Pulmonary artery endothelial cell (primary cell): ENCODE measurements around the gene FCN1. TPM values are rescaled to one million over a fixed set of nuclear protein-coding genes. Genes with fewer than 3 reads are reported as not detected.

Source experiments
- DNase-seq: peaks from one replicate; pipeline ENCODE4 v3.0.0-alpha.2; 2011; ENCODE audit warnings: low read depth, low spot score
- total RNA-seq: library from RNA; depleted of rRNA; stranded (reverse); fragments of >200 nt; gene quantifications from 2 replicates; pipeline ENCODE4 v1.2.3, GENCODE V29; 2014

FCN1 gene
- total RNA-seq, 1 donor from 2014 or later: not detected

- no peak for DNase-seq
These were observed 20.0 kb upstream of the FCN1 start for GRCh38 chr9:134937566-134938345.

DNA sequence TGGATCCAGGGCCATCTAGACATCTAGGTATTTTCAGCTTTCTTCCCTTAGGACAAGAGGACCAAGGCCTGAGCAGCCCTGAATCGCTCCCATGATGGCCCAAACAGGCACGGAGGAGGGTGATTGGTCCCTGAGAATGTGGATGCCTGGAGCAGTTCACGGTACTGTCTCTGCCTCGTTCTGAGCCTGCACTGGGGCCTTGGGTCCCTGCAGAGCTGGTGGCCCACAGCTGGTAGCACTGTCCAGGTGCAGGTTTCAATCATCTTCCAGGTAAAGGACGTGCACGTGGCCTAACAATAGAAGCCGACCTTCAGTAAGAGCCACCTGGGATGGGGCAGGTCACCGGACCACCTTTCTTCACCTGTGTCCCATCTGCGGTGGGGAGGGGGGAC is 19.4 kb upstream of the FCN1 start:
- DNase-seq: no peak

- DNase-seq: no peak
These were observed 18.8 kb upstream of the FCN1 start for GRCh38 chr9:134936346-134937163.

DNA sequence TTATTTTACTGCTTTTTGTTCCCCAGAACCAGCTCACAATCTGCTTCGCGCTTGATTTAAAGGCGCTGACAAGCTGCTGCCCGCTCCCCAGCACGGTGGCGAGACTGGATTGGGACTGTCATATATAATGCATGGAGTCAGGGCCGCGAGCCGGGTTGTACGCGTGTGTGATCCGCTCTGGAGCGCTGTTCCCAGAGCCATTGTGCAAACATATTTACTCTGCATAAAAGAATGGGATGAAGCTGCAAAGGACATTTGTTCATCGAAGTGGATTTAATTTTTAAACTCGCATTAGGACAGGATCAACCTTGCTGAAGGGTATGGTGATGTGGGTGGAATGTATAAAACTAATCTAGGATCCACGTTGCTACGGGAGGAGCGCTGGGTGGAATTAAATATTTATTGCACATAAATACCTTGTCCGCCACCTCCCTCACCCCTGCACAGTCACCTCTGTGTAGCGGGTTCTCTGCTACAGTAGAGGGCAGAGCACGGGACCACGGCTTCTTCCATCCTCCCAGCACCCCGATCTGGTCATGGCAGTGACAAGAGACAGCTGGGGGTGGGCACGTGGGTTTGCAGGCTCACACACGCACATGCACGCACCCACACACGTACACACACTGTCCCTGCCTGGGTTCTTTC is 18.1 kb upstream of the FCN1 start:
- DNase-seq: no peak

DNA sequence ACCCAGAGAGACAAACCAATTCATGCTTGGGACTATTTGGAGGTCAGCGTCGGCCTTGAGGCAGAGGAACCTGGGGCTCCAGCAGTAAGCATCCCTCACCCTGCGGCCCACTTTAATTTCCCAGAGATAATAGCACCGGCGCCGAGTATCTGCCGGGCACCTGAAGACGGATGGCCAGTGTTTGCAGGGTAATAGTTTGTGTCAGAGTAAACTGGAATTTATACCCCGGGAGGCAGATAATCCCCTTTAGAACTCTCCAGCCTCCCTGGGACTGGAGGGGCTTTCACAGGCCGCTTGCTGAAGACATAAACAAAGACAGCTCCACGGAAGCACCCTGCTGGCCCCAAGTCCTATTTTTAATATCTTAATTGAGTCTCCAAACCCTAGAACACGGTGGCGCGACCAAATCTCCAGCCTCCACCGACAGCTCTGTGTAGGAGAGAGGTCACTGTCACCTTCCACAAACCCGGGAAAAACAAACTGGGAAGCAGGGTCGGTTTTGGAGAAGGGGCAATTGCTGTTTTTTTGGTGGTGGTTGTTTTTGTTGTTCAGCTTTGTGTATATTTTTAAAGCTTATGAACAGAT is 17.4 kb upstream of the FCN1 start:
- DNase-seq: no peak

- no peak for DNase-seq
These were observed 15.5 kb upstream of the FCN1 start for GRCh38 chr9:134933076-134933659.

- no peak for DNase-seq
These were observed 14.9 kb upstream of the FCN1 start for GRCh38 chr9:134932606-134933005.

GRCh38 chr9:134932171-134932570 is 14.5 kb upstream of the FCN1 start:
- no peak for DNase-seq

DNA sequence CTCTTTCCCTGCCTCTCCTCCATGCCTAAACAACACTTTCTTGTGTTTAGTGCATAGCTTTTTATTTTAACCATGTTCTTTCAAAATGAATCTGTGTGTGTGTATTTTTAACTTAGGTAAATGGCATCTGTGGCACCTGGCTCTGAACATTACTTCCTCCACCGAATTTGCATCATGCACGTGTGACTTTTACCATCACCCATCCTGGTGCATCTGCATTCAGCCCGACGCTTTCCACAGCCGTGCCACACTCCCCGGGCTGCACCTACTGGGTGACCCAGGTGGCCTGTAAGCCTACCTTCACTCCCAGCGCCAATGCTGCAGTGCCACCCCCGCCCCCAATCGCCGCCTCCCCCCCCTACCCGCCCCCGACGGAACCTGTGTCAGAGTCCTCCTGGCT is 12.7 kb upstream of the FCN1 start:
- DNase-seq: no peak

- no peak for DNase-seq
These were observed 11.8 kb upstream of the FCN1 start for GRCh38 chr9:134929193-134930158.

DNA sequence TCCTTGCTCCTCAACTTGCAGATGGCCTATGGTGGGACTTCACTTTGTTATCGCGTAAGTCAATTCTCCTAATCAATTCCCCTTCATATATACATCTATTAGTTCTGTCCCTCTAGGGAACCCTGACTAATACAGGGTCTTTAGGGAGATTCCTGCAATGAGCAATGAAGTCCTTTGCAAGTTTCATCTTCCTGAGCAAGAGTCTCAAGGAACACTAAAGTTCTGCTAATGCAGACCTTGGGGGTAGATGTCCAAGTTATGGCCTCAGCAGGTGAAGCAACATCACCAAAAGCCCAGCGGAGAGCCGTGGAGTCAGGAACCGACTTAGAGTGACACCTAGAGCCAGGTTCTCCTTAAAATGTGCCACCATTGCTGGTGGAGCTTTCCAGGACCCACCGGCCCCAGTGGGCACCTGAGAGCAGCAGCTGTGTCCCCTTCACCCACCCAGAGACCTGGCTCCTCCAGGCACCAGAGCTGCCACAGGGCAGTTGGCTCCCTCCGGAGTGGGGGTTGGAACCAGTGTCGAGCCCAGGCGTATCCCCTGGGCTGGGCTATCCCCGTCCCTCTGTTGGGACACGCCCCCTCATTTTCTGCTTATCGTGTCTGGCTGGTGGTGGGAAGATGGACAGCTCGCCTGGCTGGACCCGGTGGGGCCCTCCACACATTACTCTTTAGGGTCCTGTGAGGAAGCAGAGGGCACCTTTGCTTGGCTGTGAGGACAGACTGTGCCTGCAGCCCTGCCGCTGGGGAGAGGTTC is 10.9 kb upstream of the FCN1 start:
- no peak for DNase-seq

- no peak for DNase-seq
These were observed 7.3 kb upstream of the FCN1 start for GRCh38 chr9:134925011-134925511.

GRCh38 chr9:134923466-134923865 is 5.8 kb upstream of the FCN1 start:
- DNase-seq: no peak

GRCh38 chr9:134922932-134923240 is 5.2 kb upstream of the FCN1 start:
- no peak for DNase-seq

DNA sequence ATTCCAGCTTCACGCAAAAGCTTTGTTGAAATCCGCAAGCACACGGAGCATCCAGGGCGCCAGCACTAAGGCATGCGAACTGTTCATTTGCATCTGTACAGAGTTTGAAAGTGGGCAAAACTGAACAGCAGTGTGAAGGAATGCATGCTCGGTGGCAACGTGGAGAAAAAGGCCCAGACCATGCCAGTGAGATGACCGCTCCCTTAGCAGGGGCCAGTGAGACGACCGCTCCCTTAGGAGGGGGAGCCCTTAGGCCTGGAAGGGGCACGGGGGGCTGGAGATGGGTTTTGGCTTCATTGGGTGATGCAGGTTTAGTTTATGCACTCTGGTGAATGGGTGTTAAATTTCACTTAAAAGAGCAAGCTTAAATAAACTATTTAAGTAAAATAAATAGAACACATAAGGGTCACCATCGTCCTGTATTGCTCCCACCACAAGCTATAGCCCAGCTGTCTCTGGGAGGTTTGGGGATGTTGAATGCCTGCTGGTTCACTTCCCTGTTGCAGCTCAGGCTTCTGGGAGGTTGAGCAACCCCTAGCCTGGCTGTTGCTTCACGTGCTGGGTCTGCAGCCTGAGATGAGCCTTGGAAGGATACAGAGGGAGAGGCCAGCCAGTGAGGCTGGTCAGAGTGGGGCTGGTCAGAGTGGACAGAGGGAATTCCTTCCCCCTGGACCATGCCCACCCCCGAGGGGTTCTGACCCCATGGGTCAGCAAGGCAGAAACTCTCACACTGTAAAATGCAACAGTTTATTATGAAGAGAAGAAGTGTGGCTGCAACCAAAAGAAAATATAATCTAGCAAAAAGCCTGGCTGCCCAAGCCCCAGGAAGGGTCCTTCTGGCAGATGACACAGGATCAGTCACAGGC is 4.6 kb upstream of the FCN1 start:
- DNase-seq: no peak

GRCh38 chr9:134919303-134919702 is 1.6 kb upstream of the FCN1 start:
- no peak for DNase-seq

GRCh38 chr9:134918646-134919045 is 934 bp upstream of the FCN1 start:
- no peak for DNase-seq

DNA sequence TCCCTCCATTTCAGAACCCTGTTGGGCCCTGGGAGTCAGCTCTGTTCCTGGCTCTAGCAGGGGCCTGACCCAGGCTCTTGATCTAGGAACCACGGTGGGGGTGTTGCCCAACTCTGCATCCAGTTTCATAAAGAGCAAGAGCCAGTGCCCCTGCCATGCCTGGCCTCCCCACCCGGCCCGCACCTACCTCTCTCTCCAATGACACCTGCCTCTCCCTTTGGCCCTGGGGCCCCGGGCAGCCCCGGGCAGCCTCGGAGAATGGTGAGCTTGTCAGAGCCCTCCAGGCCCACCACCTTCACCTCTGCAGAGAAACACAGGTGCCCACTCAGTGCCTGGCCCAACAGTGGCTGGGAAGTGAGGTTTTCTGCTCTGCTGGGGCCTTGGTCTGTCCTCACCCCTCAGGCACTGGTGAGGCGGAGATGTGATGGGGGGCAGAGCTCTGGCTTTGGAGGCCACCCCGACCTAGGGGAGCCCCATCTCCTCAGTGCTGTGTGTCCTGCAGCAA is 1.5 kb downstream of the FCN1 start:
- DNase-seq: no peak
